Measurements from ENCODE around the gene ANXA5.
"Not testable (repeated sequence)": the region's sequence is repeated elsewhere in the genome, so short reads cannot be mapped to it uniquely, and the experiment has no call there.

The ANXA5 gene

DNA sequence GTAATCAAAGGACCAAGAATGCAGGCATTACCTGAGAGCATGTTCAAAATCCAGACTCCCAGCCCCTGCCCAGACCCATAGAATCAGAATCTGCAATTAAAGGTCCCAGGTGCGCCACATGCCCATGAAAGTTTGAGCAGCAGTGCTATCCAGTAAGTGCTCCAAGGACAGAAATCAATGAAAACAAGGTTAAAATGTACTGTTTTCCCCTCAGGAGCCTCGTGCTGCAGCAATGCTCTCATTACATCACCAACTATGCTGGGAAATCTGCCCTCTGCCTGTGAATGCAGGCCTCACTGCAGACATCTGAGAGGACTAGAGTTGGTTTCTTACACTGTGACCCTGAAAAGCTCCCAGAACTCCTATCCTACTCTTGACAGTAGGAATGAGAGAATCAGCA, 21.1 kb downstream of the ANXA5 start:
- no peak overlapping the region for H3K9ac ChIP-seq (ENCODE audit: low read length)
- H3K36me3 ChIP-seq (ENCODE audit: insufficient read depth, low read length): peaks cover 59% of the 10 kb centered on the region
- no peaks in the 10 kb centered on the region for H3K4me1 ChIP-seq (ENCODE audit: insufficient read depth, low read length)
- no peaks in the 10 kb centered on the region for H3K27me3 ChIP-seq (ENCODE audit: control insufficient read depth in 1 of 2, insufficient read depth in 2 of 2, low read length in 2 of 2)
- H3K9me3 ChIP-seq (ENCODE audit: low read length): no peaks in the 10 kb centered on the region
- H3K4me3 ChIP-seq (ENCODE audit: low read depth in 1 of 2, low read length in 2 of 2): no peak overlapping the region
- no peak overlapping the region for H3K27ac ChIP-seq (ENCODE audit: low read depth, low read length)

DNA sequence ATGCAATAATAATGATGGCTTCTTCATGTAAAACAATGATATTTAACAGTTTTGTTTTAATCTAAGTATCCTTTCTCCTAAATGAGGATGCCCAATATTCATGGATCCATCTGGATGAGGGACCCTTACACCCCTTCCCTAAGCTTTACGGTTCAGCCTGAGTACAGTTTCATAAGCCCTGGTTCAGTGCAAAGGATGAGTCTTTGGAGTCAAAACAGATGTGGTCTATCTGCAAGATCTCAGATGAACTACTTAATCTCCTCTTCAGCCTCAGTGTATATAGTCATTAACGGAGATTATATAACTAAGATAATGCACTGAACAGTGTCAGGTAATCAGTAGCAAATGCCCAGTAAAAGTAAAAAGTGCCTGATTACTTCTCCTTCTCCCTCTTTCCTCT, 22.1 kb downstream of the ANXA5 start:
- no peak overlapping the region for H3K9ac ChIP-seq (ENCODE audit: low read length)
- no peaks in the 10 kb centered on the region for H3K9me3 ChIP-seq (ENCODE audit: low read length)
- no peaks in the 10 kb centered on the region for H3K4me1 ChIP-seq (ENCODE audit: insufficient read depth, low read length)
- no peaks in the 10 kb centered on the region for H3K27me3 ChIP-seq (ENCODE audit: control insufficient read depth in 1 of 2, insufficient read depth in 2 of 2, low read length in 2 of 2)
- H3K36me3 ChIP-seq (ENCODE audit: insufficient read depth, low read length): peaks cover 55% of the 10 kb centered on the region
- H3K27ac ChIP-seq (ENCODE audit: low read depth, low read length): no peak overlapping the region
- H3K4me3 ChIP-seq (ENCODE audit: low read depth in 1 of 2, low read length in 2 of 2): no peak overlapping the region

- Histone ChIP-seq H3K36me3 (ENCODE audit: insufficient read depth, low read length) (peaks cover 55% of the 10 kb centered on the region), H3K27me3 (ENCODE audit: control insufficient read depth in 1 of 2, insufficient read depth in 2 of 2, low read length in 2 of 2) (no peaks in the 10 kb centered on the region), H3K4me3 (ENCODE audit: low read depth in 1 of 2, low read length in 2 of 2) (no peak overlapping the region), H3K27ac (ENCODE audit: low read depth, low read length) (no peak overlapping the region), H3K4me1 (ENCODE audit: insufficient read depth, low read length) (no peaks in the 10 kb centered on the region), H3K9me3 (ENCODE audit: low read length) (no peaks in the 10 kb centered on the region), H3K9ac (ENCODE audit: low read length) (no peak overlapping the region)
Measured at GRCh38 chr4:121674191-121674590, 22.6 kb downstream of the ANXA5 start.

DNA sequence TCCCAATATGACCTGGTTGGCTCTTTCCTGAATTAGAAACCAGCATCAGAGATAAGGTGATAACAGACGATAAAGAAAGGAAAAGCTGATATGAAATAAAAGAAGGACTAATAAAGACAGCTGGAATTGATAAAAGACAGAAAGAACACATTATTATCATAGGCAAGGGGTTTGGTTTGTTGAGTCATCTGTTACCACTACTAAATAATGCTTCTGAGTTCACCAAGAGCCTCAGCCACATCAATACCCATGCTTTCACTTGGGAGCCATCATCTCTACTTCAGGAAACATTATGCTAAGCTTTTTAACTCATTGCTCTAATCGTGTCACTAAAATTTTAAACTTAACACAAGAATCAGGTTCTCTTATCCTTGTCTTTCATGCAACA, 27.6 kb downstream of the ANXA5 start:
- no peak overlapping the region for H3K27ac ChIP-seq (ENCODE audit: low read depth, low read length)
- H3K27me3 ChIP-seq (ENCODE audit: control insufficient read depth in 1 of 2, insufficient read depth in 2 of 2, low read length in 2 of 2): no peaks in the 10 kb centered on the region
- no peaks in the 10 kb centered on the region for H3K9me3 ChIP-seq (ENCODE audit: low read length)
- no peaks in the 10 kb centered on the region for H3K4me1 ChIP-seq (ENCODE audit: insufficient read depth, low read length)
- no peak overlapping the region for H3K4me3 ChIP-seq (ENCODE audit: low read depth in 1 of 2, low read length in 2 of 2)
- H3K36me3 ChIP-seq (ENCODE audit: insufficient read depth, low read length): peaks cover 42% of the 10 kb centered on the region
- H3K9ac ChIP-seq (ENCODE audit: low read length): no peak overlapping the region

DNA sequence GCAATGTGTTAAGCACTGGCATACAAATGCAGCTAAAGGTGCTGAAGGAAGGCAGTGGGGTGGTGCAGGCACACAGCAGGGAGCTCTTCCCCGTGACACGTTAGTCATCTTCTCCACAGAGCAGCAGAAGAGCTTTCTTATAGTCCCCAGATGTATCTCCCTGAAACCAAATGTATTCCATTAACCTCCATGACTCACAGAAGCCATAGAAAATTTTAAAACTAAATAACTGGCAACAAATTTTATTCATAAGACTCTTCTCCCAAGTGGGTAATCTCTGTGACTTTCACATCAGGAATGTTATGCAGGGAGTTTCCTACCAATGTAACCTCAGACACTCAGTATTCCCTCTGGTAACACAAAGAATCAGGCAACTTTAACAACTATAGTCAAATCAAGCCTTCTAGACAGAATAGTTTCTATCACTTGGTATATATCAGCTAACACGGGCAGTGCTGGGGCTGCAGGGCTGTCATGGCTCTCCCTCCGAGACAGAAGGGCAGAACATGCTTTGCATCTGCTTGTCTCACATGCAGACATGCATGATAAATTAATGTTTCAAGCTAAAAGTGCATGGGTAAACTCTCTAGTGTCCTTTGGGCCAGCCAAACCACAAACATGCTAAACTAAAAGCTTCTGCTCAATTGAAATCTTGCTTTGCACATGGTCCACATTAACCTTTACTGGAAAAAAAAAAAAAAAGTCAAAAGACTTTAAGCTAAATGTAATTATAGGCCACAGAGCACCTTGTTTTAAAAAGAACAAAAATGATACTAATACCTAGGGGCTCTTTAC, 28.2 kb downstream of the ANXA5 start:
- Histone ChIP-seq H3K27me3 (ENCODE audit: control insufficient read depth in 1 of 2, insufficient read depth in 2 of 2, low read length in 2 of 2) (no peaks in the 10 kb centered on the region), H3K27ac (ENCODE audit: low read depth, low read length) (no peak overlapping the region), H3K9ac (ENCODE audit: low read length) (no peak overlapping the region), H3K4me1 (ENCODE audit: insufficient read depth, low read length) (no peaks in the 10 kb centered on the region), H3K36me3 (ENCODE audit: insufficient read depth, low read length) (peaks cover 42% of the 10 kb centered on the region), H3K9me3 (ENCODE audit: low read length) (no peaks in the 10 kb centered on the region), H3K4me3 (ENCODE audit: low read depth in 1 of 2, low read length in 2 of 2) (no peak overlapping the region)

GRCh38 chr4:121666091-121666679, 30.6 kb downstream of the ANXA5 start:
- Histone ChIP-seq H3K9me3 (ENCODE audit: low read length) (no peaks in the 10 kb centered on the region), H3K4me1 (ENCODE audit: insufficient read depth, low read length) (no peaks in the 10 kb centered on the region), H3K9ac (ENCODE audit: low read length) (no peak overlapping the region), H3K36me3 (ENCODE audit: insufficient read depth, low read length) (peaks cover 21% of the 10 kb centered on the region), H3K27me3 (ENCODE audit: control insufficient read depth in 1 of 2, insufficient read depth in 2 of 2, low read length in 2 of 2) (no peaks in the 10 kb centered on the region), H3K4me3 (ENCODE audit: low read depth in 1 of 2, low read length in 2 of 2) (no peak overlapping the region), H3K27ac (ENCODE audit: low read depth, low read length) (no peak overlapping the region)

- no peaks in the 10 kb centered on the region for H3K9me3 ChIP-seq (ENCODE audit: low read length)
- H3K4me3 ChIP-seq (ENCODE audit: low read depth in 1 of 2, low read length in 2 of 2): no peak overlapping the region
- H3K36me3 ChIP-seq (ENCODE audit: insufficient read depth, low read length): peaks cover 15% of the 10 kb centered on the region
- H3K27ac ChIP-seq (ENCODE audit: low read depth, low read length): no peak overlapping the region
- no peak overlapping the region for H3K9ac ChIP-seq (ENCODE audit: low read length)
- H3K27me3 ChIP-seq (ENCODE audit: control insufficient read depth in 1 of 2, insufficient read depth in 2 of 2, low read length in 2 of 2): no peaks in the 10 kb centered on the region
- H3K4me1 ChIP-seq (ENCODE audit: insufficient read depth, low read length): no peaks in the 10 kb centered on the region
Measured at GRCh38 chr4:121665371-121665770, 31.4 kb downstream of the ANXA5 start.

GRCh38 chr4:121662225-121662624, 34.6 kb downstream of the ANXA5 start:
- Histone ChIP-seq H3K27ac (ENCODE audit: low read depth, low read length) (no peak overlapping the region), H3K4me3 (ENCODE audit: low read depth in 1 of 2, low read length in 2 of 2) (no peak overlapping the region), H3K9ac (ENCODE audit: low read length) (no peak overlapping the region), H3K4me1 (ENCODE audit: insufficient read depth, low read length) (no peaks in the 10 kb centered on the region), H3K9me3 (ENCODE audit: low read length) (no peaks in the 10 kb centered on the region), H3K27me3 (ENCODE audit: control insufficient read depth in 1 of 2, insufficient read depth in 2 of 2, low read length in 2 of 2) (no peaks in the 10 kb centered on the region), H3K36me3 (ENCODE audit: insufficient read depth, low read length) (peaks cover 2% of the 10 kb centered on the region)

GRCh38 chr4:121660175-121660933, 36.4 kb downstream of the ANXA5 start:
- not testable (repeated sequence) for H3K4me1 ChIP-seq (ENCODE audit: insufficient read depth, low read length); H3K27me3 ChIP-seq (ENCODE audit: control insufficient read depth in 1 of 2, insufficient read depth in 2 of 2, low read length in 2 of 2); H3K9ac ChIP-seq (ENCODE audit: low read length); H3K36me3 ChIP-seq (ENCODE audit: insufficient read depth, low read length); H3K4me3 ChIP-seq (ENCODE audit: low read depth in 1 of 2, low read length in 2 of 2); H3K27ac ChIP-seq (ENCODE audit: low read depth, low read length); H3K9me3 ChIP-seq (ENCODE audit: low read length)

- Histone ChIP-seq H3K4me3 (ENCODE audit: low read depth in 1 of 2, low read length in 2 of 2) (no peak overlapping the region), H3K36me3 (ENCODE audit: insufficient read depth, low read length) (no peaks in the 10 kb centered on the region), H3K9ac (ENCODE audit: low read length) (no peak overlapping the region), H3K27me3 (ENCODE audit: control insufficient read depth in 1 of 2, insufficient read depth in 2 of 2, low read length in 2 of 2) (no peaks in the 10 kb centered on the region), H3K4me1 (ENCODE audit: insufficient read depth, low read length) (no peaks in the 10 kb centered on the region), H3K9me3 (ENCODE audit: low read length) (no peaks in the 10 kb centered on the region), H3K27ac (ENCODE audit: low read depth, low read length) (no peak overlapping the region)
Measured at GRCh38 chr4:121658125-121658524, 38.7 kb downstream of the ANXA5 start.

GRCh38 chr4:121656269-121656641, 40.5 kb downstream of the ANXA5 start:
- Histone ChIP-seq H3K4me3 (ENCODE audit: low read depth in 1 of 2, low read length in 2 of 2) (no peak overlapping the region), H3K9me3 (ENCODE audit: low read length) (no peaks in the 10 kb centered on the region), H3K9ac (ENCODE audit: low read length) (no peak overlapping the region), H3K4me1 (ENCODE audit: insufficient read depth, low read length) (no peaks in the 10 kb centered on the region), H3K27me3 (ENCODE audit: control insufficient read depth in 1 of 2, insufficient read depth in 2 of 2, low read length in 2 of 2) (no peaks in the 10 kb centered on the region), H3K27ac (ENCODE audit: low read depth, low read length) (no peak overlapping the region), H3K36me3 (ENCODE audit: insufficient read depth, low read length) (no peaks in the 10 kb centered on the region)
